Muscle of leg (tissue), 11 donors: ENCODE results near the gene SPOCK1. TPM values are rescaled to one million over a fixed set of nuclear protein-coding genes. Genes with fewer than 3 reads are reported as not detected.
"Not testable (repeated sequence)": the region's sequence is repeated elsewhere in the genome, so short reads cannot be mapped to it uniquely, and the experiment has no call there.

ENCODE experiments used
- DNase-seq: peaks from one replicate; pipeline ENCODE4 v3.0.0; 2013
- H3K27ac ChIP-seq: one replicate; pipeline ENCODE4 v1.5.1; 2013; ENCODE audit warnings: mild to moderate bottlenecking, low read length, control low read depth
- H3K27me3 ChIP-seq: one replicate; pipeline ENCODE4 v1.6.1; 2013; ENCODE audit warnings: low read length; ENCODE audit not compliant: control insufficient read depth, insufficient read depth
- H3K36me3 ChIP-seq: one replicate; pipeline ENCODE4 v1.6.1; 2013; ENCODE audit warnings: low read length; ENCODE audit not compliant: control insufficient read depth, insufficient read depth
- H3K4me1 ChIP-seq: one replicate; pipeline ENCODE4 v1.6.1; 2013; ENCODE audit warnings: low read length; ENCODE audit not compliant: control insufficient read depth, insufficient read depth
- H3K4me3 ChIP-seq: one replicate; pipeline ENCODE4 v1.5.1; 2013; ENCODE audit warnings: low read length, control low read depth
- H3K9me3 ChIP-seq: replicated peaks from 2 replicates; pipeline ENCODE4 v1.6.1; 2013; ENCODE audit warnings: low read depth, low read length; ENCODE audit not compliant: control insufficient read depth
- WGBS: methylation state at CpG from one replicate; pipeline ENCODE4 v1.1.5; 2013; ENCODE audit warnings: missing lambda C conversion rate; ENCODE audit not compliant: insufficient coverage; 5-methylcytosine and 5-hydroxymethylcytosine counted together
- polyA plus RNA-seq, 8 donors: library from polyadenylated mRNA; unstranded; fragments of 120-200 nt; gene quantifications; one replicate each; pipeline versions ENCODE4 v1.2.1 to v1.2.3, GENCODE V29; 2013; ENCODE audit warnings: inconsistent platforms in 1 of 8, low replicate concordance in 1 of 8; ENCODE audit not compliant: insufficient read length in 8 of 8, insufficient read depth in 1 of 8
- total RNA-seq: library from RNA; stranded (reverse); fragments of 120-200 nt; gene quantifications from one replicate; pipeline ENCODE4 v1.2.4, GENCODE V29; 2013

SPOCK1 gene
- total and polyA plus RNA-seq, 9 donors = 2.3 to 14.8 (median 4.6) TPM

DNA sequence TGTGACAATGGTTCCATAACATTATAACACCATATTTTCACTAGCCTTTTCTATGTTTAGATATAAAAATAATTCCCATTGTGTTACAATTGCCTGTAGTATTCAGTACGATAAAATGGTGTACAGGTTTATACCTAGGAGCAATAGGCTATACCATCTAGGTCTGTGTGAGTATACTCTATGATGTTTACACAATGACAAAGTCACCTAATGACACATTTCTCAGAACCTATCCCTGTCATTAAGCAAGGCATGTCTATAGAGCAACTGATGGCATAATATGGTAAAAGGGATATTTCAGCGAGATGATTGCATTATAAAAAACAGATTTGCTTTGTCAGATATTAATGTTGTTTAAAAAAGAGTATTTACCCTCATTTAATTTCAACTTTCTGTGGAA is 517.2 kb downstream of the SPOCK1 start:
- no peak for DNase-seq
- H3K4me1 ChIP-seq = no peaks in the 10 kb centered on the region
- H3K4me3 ChIP-seq = no peak overlapping the region
- no peaks in the 10 kb centered on the region for H3K36me3 ChIP-seq
- no peak overlapping the region for H3K27ac ChIP-seq
- WGBS = no CpG with 5 or more reads among the region's 2 CpGs
- no peaks in the 10 kb centered on the region for H3K27me3 ChIP-seq
- no peaks in the 10 kb centered on the region for H3K9me3 ChIP-seq

DNA sequence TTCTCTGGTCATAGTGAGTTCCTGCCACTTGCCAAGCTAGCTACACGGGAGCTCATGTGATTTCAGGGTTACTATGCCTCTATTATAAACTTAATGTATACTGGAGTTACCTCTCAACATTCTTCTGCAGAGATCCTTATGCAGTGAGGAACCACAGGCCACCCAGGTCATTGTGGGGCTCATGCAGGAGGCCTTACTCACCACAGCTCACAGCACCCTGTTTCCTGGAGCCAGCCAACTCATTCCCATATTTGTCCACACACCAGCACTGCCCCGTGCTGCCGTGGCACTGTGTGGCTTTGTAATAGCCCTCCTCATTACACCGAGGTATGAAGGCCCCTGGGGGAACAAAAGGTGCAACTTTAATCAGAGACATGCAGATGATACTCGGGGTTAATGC is 520.0 kb downstream of the SPOCK1 start:
- Histone ChIP-seq H3K4me1 (no peaks in the 10 kb centered on the region), H3K36me3 (no peaks in the 10 kb centered on the region), H3K27ac (no peak overlapping the region), H3K9me3 (no peaks in the 10 kb centered on the region), H3K27me3 (no peaks in the 10 kb centered on the region), H3K4me3 (no peak overlapping the region)
- 58% methylated on average over 2 of the region's 5 CpGs for WGBS
- no peak for DNase-seq

DNA sequence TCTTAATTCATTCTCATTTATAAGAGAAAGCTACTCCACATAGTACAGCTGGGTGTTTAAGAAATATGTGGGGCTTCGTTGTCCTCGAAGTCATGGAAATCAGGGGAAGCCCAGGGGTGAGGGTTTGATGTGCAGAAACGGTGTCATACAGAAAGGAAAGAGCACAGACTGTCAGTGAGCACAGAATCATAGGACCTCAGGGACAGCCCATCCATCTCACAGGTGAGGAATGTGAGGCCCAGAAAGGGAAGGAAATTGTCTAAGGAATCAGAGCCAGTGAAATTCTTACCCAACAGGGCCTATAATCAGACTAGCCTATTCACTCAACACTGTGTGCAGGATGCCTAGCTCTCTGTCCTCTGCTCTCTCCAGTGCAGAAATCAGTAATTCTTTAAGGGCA is 535.6 kb downstream of the SPOCK1 start:
- H3K36me3 ChIP-seq = no peaks in the 10 kb centered on the region
- no peaks in the 10 kb centered on the region for H3K27me3 ChIP-seq
- DNase-seq = no peak
- H3K4me3 ChIP-seq = no peak overlapping the region
- WGBS = 15% methylated on average over 2 of the region's 3 CpGs
- peaks cover 4% of the 10 kb centered on the region for H3K9me3 ChIP-seq
- no peaks in the 10 kb centered on the region for H3K4me1 ChIP-seq
- no peak overlapping the region for H3K27ac ChIP-seq

DNA sequence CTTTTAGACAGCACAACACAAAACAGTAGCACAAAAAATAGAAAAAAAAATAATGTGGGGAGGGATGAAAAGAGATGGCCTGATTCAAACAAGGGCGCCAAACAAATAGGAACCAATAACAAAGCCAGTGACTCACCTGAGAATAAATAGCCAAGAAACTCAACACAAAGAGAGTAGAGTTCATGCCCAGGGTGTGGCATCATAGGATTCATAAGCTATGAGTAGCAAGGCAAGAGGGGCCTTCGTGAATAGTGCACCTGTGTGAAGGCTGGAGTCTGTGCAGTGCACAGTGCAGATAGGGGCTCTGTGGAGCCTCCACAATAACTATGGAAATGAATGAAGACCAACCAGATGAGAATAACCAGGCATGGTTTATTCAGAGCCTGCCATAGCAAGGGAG is 541.7 kb downstream of the SPOCK1 start:
- DNase-seq = no peak
- Histone ChIP-seq H3K27ac (no peak overlapping the region), H3K4me1 (no peaks in the 10 kb centered on the region), H3K9me3 (peaks cover 4% of the 10 kb centered on the region), H3K4me3 (no peak overlapping the region), H3K36me3 (no peaks in the 10 kb centered on the region), H3K27me3 (no peaks in the 10 kb centered on the region)
- 90% methylated on average over 2 of the region's 2 CpGs for WGBS

DNA sequence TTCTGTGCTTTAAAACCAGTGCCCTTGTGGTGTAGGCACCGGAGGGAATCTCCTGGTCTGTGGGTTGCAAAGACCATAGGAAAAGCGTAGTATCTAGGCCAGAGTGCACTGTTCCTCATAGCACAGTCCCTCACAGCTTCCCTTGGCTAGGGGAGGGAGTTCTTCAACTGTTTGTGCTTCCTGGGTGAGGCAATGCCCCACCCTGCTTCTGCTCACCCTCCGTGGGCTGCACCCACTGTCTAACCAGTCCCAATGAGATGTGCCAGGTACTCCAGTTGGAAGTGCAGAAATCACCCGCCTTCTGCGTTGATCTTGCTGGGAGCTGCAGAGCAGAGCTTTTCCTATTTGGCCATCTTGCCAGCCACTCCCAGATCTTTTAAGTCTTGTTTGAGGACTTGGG is 545.0 kb downstream of the SPOCK1 start:
- H3K27me3 ChIP-seq, H3K4me1 ChIP-seq, H3K4me3 ChIP-seq, H3K9me3 ChIP-seq, H3K27ac ChIP-seq, DNase-seq, H3K36me3 ChIP-seq: not testable (repeated sequence)
- WGBS = 90% methylated on average over 2 of the region's 5 CpGs

DNA sequence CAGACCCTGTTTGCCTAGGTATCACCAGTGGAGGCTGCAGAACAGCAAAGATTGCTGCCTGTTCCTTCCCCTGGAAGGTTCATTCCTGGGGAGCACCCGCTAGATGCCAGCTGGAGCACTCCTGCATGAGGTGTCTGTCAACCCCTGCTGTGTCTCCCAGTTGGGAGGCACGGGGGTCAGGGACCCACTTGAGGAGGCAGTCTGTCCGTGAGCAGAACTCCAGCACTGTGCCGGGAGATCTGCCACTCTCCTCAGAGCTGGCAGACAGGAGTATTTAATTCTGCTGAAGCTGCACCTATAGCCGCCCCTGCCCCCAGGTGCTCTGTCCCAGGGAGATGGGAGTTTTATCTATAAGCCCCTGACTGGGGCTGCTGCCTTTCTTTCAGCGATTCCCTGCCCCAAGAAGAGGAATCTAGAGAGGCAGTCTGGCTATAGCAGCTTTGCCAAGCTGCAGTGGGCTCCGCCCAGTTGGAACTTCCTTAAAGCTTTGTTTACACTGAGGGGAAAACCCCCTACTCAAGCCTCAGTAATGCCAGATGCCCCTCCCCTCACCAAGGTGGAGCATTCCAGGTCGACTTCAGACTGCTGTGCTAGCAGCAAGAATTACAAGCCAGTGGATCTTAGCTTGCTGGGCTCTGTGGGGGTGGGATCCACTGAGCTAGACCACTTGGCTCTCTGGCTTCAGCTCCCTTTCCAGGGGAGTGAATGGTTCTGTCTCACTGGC is 545.6 kb downstream of the SPOCK1 start:
- 56% methylated on average over 5 of the region's 8 CpGs for WGBS

DNA sequence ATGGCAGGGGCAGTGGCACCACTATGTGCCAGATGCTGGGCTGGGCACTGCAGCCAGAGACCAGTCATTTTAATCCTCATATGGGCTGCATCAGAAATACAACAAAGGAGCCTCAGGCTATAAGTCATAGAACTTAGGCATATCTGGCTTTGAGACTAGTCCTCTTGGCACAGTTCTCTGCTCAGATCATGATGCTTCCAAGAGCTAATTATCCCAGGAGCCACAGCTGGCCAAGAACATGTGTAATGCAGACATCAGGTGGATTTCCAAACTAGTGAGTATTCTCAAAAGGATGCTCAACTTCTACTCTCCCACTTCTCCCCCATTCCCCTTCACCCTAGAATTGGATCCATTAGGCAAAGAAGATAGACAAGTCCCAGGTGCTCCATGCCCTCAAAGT is 571.6 kb downstream of the SPOCK1 start:
- DNase-seq = peak; percentile 43

More for the DNA sequence above, 545.6 kb downstream of the SPOCK1 start:
- H3K4me1 ChIP-seq, H3K27ac ChIP-seq, H3K4me3 ChIP-seq, DNase-seq, H3K27me3 ChIP-seq, H3K36me3 ChIP-seq, H3K9me3 ChIP-seq: not testable (repeated sequence)

DNA sequence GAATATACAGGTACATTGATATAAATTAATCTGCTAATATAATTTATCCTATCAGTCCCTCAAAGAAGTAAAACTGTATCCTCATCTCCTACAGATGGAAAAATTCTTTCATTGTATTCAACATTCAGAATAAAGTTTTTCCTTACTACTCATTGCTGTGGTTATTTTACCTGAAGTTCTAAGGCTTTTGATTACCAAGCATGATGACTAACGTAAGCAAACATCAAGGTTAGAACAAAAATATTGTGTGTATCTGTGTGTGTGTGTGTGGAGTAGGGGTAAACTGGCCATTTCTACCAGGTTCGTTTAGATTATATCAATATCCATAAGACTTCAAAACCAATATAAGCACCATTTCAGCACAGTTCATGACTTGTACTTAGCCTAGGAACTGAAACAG is 573.1 kb downstream of the SPOCK1 start:
- no peaks in the 10 kb centered on the region for H3K9me3 ChIP-seq
- DNase-seq = no peak
- no peak overlapping the region for H3K4me3 ChIP-seq
- no peaks in the 10 kb centered on the region for H3K27me3 ChIP-seq
- H3K27ac ChIP-seq = no peak overlapping the region
- no CpG with 5 or more reads among the region's 2 CpGs for WGBS
- no peaks in the 10 kb centered on the region for H3K36me3 ChIP-seq
- H3K4me1 ChIP-seq = no peaks in the 10 kb centered on the region

More for the DNA sequence above, 571.6 kb downstream of the SPOCK1 start:
- H3K36me3 ChIP-seq = no peaks in the 10 kb centered on the region
- no peaks in the 10 kb centered on the region for H3K4me1 ChIP-seq
- no peak overlapping the region for H3K4me3 ChIP-seq
- no peak overlapping the region for H3K27ac ChIP-seq
- no peaks in the 10 kb centered on the region for H3K9me3 ChIP-seq
- no peaks in the 10 kb centered on the region for H3K27me3 ChIP-seq

Other genes with a start within 250 kb of the SPOCK1 start
- 3.6 TPM for gene KLHL3, start 236.8 kb upstream of the SPOCK1 start, total RNA-seq
- gene KLHL3, start 236.8 kb upstream of the SPOCK1 start, polyA plus RNA-seq = 1 to 10 TPM; 2.6 to 4.8 (median 4.0) TPM